ENCODE data around the gene TMOD1.

Gene TMOD1

DNA sequence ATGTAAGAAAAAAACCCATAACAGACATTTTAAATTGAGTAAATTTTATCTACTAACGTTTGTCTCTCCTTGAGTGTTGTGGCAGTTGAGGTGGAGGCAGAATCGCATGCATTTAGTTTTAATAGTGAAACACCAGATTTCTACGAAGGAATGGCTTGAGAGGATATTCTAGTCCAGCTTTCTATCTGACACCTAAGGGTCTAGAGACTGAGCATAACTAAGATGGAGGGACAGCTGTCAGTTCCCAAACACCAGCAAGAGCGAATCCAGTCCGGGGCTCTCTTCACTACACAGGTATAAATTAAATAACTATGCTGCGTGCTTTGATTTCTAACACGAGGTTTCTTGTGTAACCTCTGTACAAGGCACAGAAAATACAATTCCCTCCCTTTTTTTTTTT, 133.6 kb downstream of the TMOD1 start:
- DNase-seq (ENCODE audit: low spot score) = no peak

DNA sequence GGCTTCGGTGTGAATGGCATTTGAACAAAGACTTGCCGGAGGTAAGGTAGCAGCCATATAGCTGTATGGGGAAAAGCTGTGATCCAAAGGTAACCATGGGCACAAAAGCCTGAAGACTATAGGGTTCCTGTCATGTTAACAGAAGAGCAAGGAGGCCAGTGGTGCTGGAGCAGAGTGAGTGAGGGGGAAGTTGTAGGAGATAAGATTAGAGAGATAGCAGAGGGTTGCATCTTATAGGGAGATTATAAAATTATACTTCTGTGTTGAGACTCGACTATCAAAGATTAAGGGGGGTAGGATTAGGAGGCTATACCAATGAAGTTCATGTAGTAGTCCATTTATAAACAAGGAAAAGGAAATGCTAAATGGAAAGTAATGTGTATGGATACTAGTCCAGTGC, 135.4 kb downstream of the TMOD1 start:
- no peak for DNase-seq (ENCODE audit: low spot score)

DNA sequence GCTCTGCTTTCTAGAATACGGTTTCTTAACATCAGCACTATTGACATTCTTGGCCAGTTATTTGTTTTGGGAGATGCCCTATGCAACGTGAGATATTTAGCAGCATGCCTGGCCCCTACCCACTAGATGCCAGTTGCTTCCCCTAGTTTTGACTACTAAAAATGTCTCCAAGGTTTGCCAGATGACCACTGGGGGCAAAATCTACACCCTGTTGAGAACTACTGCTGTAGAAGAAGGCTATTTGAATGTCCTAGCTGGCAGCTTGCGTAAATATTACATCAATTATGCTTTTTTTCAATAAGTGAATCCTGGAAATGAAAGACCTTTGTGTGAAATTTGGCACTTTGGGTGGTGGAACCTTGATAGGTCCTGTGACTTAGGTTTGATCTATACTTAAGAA, 137.2 kb downstream of the TMOD1 start:
- DNase-seq (ENCODE audit: low spot score) = no peak

DNA sequence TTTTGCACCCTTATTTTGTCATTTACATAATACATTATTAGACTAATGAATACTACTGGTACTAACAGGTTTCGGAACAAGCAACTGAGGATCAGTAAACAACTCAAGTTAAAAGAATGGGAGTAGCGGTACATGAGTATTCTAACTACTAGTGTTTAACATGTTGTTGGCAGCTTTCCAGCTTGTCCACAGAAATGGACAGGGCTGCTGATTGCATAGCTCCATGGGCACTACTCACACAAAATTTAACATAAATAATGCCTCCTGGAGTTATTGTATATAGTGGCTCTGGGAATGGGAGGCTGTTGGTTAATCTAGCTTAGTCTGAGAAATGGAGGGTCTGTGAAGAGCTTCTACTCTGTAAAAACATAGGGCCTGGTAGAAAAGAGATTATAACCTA, 138.9 kb downstream of the TMOD1 start:
- no peak for DNase-seq (ENCODE audit: low spot score)

DNA sequence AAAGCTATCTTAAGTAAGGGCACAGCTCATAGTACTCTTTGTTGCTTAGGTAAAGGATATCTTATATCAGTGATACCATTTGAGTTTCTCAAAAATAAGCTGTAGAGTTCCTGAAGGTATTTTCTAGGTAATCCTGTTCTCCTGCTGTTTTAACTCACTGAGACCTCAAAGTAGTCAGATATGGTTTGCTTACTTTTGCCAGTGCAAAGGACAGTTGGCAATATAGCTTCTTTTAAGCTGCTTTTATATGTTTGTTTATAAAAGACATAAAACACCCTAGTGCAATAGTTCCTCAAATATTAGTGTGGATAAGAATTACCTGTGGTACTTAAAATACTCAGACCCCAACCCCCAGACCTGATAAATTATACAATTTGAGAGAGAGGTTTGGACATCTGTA, 144.3 kb downstream of the TMOD1 start:
- no peak for DNase-seq (ENCODE audit: low spot score)

DNA sequence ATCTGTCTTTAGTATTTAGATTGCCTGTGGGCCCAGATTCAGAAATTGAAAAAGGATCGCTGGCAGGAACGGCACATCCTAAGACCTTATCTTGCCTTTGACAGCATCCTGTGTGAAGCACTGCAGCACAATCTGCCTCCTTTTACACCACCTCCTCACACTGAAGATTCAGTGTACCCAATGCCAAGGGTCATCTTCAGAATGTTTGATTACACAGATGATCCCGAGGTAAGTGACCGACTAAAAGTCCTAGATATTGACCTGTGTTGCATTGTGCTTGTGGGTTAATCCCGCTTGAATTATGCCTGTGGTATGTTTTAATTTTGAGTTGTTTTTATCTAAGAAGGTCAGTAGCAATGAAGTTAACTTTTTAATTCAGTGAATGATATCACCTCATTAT, 146.5 kb downstream of the TMOD1 start:
- no peak for DNase-seq (ENCODE audit: low spot score)

Measured in iPS-NIHi11 (cell line).